ENCODE results near the gene TRAM2.
A peak's percentile ranks its signal among the peaks of the same experiment; 100 is the strongest.

- no peak; the same call in 1 of the 2 replicates for TF ChIP-seq ZNF274 (CRISPR knock-in tag; IDR thresholded peaks at IDR 0.05)
- TF ChIP-seq CTCF (CRISPR knock-in tag; IDR thresholded peaks at IDR 0.05): no peak
- no peak for TF ChIP-seq ZNF775 (CRISPR knock-in tag; IDR thresholded peaks at IDR 0.05; ENCODE audit: borderline replicate concordance)
- no peak for TF ChIP-seq PHB2 (IDR thresholded peaks at IDR 0.05; ENCODE audit: partially characterized antibody)
- no peak for TF ChIP-seq REPIN1 (CRISPR knock-in tag; IDR thresholded peaks at IDR 0.05; ENCODE audit: borderline replicate concordance, low read depth)
- TF ChIP-seq RXRA (CRISPR knock-in tag; IDR thresholded peaks at IDR 0.05): 0 out of 2 replicates have a peak, but pooled peaks have one; percentile 25
- peak; percentile 37; the same call in 1 of the 2 replicates for TF ChIP-seq RXRB (CRISPR knock-in tag; IDR thresholded peaks at IDR 0.05; ENCODE audit: borderline replicate concordance)
- no peak for TF ChIP-seq BCLAF1 (IDR thresholded peaks at IDR 0.05)
Measured at GRCh38 chr6:52544602-52545405, 32.1 kb downstream of the TRAM2 start.

All from HepG2 (cell line).